Naive thymus-derived CD4-positive, alpha-beta T cell (primary cell): ENCODE measurements around the gene MBNL2. TPM values are rescaled to one million over a fixed set of nuclear protein-coding genes. Genes with fewer than 3 reads are reported as not detected.

Source experiments
- ATAC-seq: fragments of 150-1000 bp; cut with Tn5 transposase; 2 replicates; pipeline ENCODE4 v1.10.0; 2021; ENCODE audit warnings: mild to moderate bottlenecking, moderate library complexity
- CTCF ChIA-PET: fragments of 350-600 bp; sonication (Branson Sonifier 250); formaldehyde crosslinking; loops from one replicate; lab custom pipeline; 2021; ENCODE audit warnings: antibody characterized with exemption; lab: Charles Lee
- POLR2A ChIA-PET: fragments of 350-600 bp; sonication (Branson Sonifier 250); formaldehyde crosslinking; loops from one replicate; lab custom pipeline; 2021; ENCODE audit warnings: antibody characterized with exemption, inconsistent platforms; lab: Charles Lee
- DNase-seq, 9 donors: peaks; one replicate each; pipeline versions ENCODE4 v3.0.0 to v3.0.0-alpha.2; 2020 to 2022; ENCODE audit warnings: mixed read lengths in 1 of 9
- H3K27ac ChIP-seq: one replicate; pipeline ENCODE4 v1.7.0; 2013; ENCODE audit warnings: mild to moderate bottlenecking, low read depth, low read length, moderate library complexity
- H3K27me3 ChIP-seq, 2 donors: one replicate each; pipeline ENCODE4 v1.7.0; 2013; ENCODE audit warnings: low read length in 2 of 2, mild to moderate bottlenecking in 2 of 2, moderate library complexity in 2 of 2; ENCODE audit not compliant: control insufficient read depth in 2 of 2, insufficient read depth in 2 of 2
- H3K36me3 ChIP-seq, 3 experiments: 1 replicate in 2 of 3; 2 replicates in 1 of 3; pipeline ENCODE4 v1.7.0; 2013; ENCODE audit warnings: low read length in 3 of 3, mild to moderate bottlenecking in 3 of 3, moderate library complexity in 1 of 3; ENCODE audit not compliant: insufficient read depth in 3 of 3, control insufficient read depth in 2 of 3
- H3K4me1 ChIP-seq, 2 donors: one replicate each; pipeline ENCODE4 v1.7.0; 2013; ENCODE audit warnings: low read length in 2 of 2, mild to moderate bottlenecking in 2 of 2, moderate library complexity in 1 of 2; ENCODE audit not compliant: control insufficient read depth in 2 of 2, insufficient read depth in 2 of 2
- H3K4me3 ChIP-seq: 2 replicates; pipeline ENCODE4 v1.7.0; 2013; ENCODE audit warnings: mild to moderate bottlenecking, low read length
- H3K9me3 ChIP-seq, 3 experiments: 1 replicate in 2 of 3; 2 replicates in 1 of 3; pipeline ENCODE4 v1.7.0; 2013; ENCODE audit warnings: low read length in 3 of 3; ENCODE audit not compliant: control insufficient read depth in 2 of 3
- H3K27ac Mint-ChIP-seq, 9 donors: one replicate each; pipeline ENCODE4 v1.8.0; 2020 to 2022; ENCODE audit warnings: mixed read lengths in 9 of 9, mild to moderate bottlenecking in 8 of 9, moderate library complexity in 5 of 9, inconsistent platforms in 2 of 9
- H3K27me3 Mint-ChIP-seq, 5 donors: one replicate each; pipeline ENCODE4 v1.8.0; 2021 to 2022; ENCODE audit warnings: mixed read lengths in 5 of 5, mild to moderate bottlenecking in 1 of 5
- H3K36me3 Mint-ChIP-seq, 5 donors: one replicate each; pipeline ENCODE4 v1.8.0; 2020 to 2022; ENCODE audit warnings: mixed read lengths in 5 of 5, mild to moderate bottlenecking in 3 of 5, inconsistent platforms in 1 of 5
- H3K4me1 Mint-ChIP-seq, 7 donors: one replicate each; pipeline ENCODE4 v1.8.0; 2020 to 2022; ENCODE audit warnings: mixed read lengths in 7 of 7, mild to moderate bottlenecking in 3 of 7, inconsistent platforms in 1 of 7
- H3K4me3 Mint-ChIP-seq, 10 donors: one replicate each; pipeline ENCODE4 v1.8.0; 2020 to 2022; ENCODE audit warnings: mild to moderate bottlenecking in 10 of 10, mixed read lengths in 10 of 10, moderate library complexity in 6 of 10, inconsistent platforms in 2 of 10
- H3K9me3 Mint-ChIP-seq, 11 donors: one replicate each; pipeline ENCODE4 v1.8.0; 2020 to 2022; ENCODE audit warnings: mixed read lengths in 11 of 11, mild to moderate bottlenecking in 4 of 11, inconsistent platforms in 1 of 11, moderate library complexity in 1 of 11
- intact Hi-C, 2 donors: fragments of 100-400 bp; cut with micrococcal nuclease; formaldehyde crosslinking; loops; one replicate each; pipeline ENCODE4 v1.15.1; 2023
- polyA plus RNA-seq, 2 donors: library from polyadenylated mRNA; unstranded; fragments of 300-500 nt; fragmentation: Illumina TruSeq; gene quantifications; one replicate each; pipeline ENCODE4 v1.2.3, GENCODE V29; 2021
- total RNA-seq, 6 experiments: library from RNA in 5 of 6; stranded (reverse) in 5 of 6; gene quantifications; 1 replicate in 5 of 6; 2 replicates in 1 of 6; pipeline ENCODE4 v1.2.3 and lab custom pipeline; 2021 to 2026

Gene MBNL2
- total and polyA plus RNA-seq, 7 experiments from 2014 or later = 13.4 to 28.6 (median 23.3) TPM

DNA sequence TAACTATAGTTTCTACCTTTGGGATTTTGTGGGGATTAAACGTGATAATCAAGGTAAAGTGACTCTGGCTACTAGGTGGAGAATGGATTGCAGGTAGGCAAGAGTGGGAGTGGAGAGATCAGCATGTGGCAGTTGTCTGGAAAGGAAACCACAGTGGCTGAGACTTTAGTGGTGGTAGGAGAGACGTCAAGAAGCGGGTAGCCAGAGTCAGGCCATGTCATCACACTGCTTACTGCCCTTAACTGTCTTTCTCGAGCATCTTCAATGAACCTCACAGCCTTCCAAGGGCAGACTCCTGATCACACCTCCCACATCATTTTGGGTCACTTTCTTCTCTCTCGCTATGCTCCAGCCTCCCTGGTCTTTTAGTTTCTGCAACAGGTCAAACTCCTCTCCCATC lies 28.6 kb upstream of the MBNL2 start:
- intact Hi-C loops = loop anchor here in 1 of 2 donors (5.0 kb wide), 1 partner anchor 34 kb away; no protein-coding TSS in a partner anchor
- Histone ChIP-seq H3K27me3 (no peaks in the 10 kb centered on the region), H3K4me1 (no peaks in the 10 kb centered on the region), H3K36me3 (no peaks in the 10 kb centered on the region), H3K27ac (no peak overlapping the region), H3K4me3 (no peak overlapping the region), H3K9me3 (no peaks in the 10 kb centered on the region)
- POLR2A ChIA-PET = no interaction called here
- Mint-ChIP-seq H3K9me3 (peaks cover 0 to 3% (median 0%) of the 10 kb centered on the region in 11 donors), H3K4me1 (peaks cover 3 to 19% (median 6%) of the 10 kb centered on the region in 7 donors), H3K4me3 (no peak overlapping the region), H3K27ac (no peak overlapping the region), H3K27me3 (peaks cover 0 to 26% (median 5%) of the 10 kb centered on the region in 5 donors), H3K36me3 (peaks cover 0 to under 1% (median 0%) of the 10 kb centered on the region in 5 donors)
- CTCF ChIA-PET = no interaction called here
- DNase-seq (no peak), ATAC-seq (no peak)

DNA sequence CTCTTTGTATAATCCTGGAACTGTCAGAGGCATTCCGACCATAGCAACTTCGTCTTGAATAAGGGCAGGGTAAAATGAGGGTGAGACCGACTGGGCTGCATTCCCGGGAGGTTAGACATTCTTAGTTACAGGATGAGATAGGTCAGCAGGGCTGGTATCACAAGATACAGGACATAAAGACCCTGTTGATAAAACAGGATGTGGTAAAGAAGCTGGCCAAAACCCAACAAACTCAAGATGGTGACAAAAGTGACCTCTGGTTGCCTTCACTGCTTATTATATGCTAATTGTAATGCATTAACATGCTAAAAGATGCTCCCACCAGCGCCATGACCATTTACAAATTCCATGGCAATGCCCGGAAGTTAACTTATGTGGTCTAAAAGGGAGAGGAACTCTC lies 27.7 kb upstream of the MBNL2 start:
- Histone ChIP-seq H3K4me3 (no peak overlapping the region), H3K9me3 (no peaks in the 10 kb centered on the region), H3K36me3 (no peaks in the 10 kb centered on the region), H3K27me3 (no peaks in the 10 kb centered on the region), H3K4me1 (no peaks in the 10 kb centered on the region), H3K27ac (no peak overlapping the region)
- ATAC-seq (no peak), DNase-seq (no peak)
- no peak overlapping the region for H3K4me3 Mint-ChIP-seq
- peaks cover 0 to 12% (median 0%) of the 10 kb centered on the region in 7 donors for H3K4me1 Mint-ChIP-seq
- H3K36me3 Mint-ChIP-seq = peaks cover 0 to 4% (median 0%) of the 10 kb centered on the region in 5 donors
- no peak overlapping the region for H3K27ac Mint-ChIP-seq
- H3K27me3 Mint-ChIP-seq = peaks cover 0 to 24% (median 3%) of the 10 kb centered on the region in 5 donors
- ChIA-PET CTCF (no interaction called here), POLR2A (no interaction called here)
- peaks cover 0 to 8% (median 0%) of the 10 kb centered on the region in 11 donors for H3K9me3 Mint-ChIP-seq
- intact Hi-C loops = loop anchor here in 1 of 2 donors (5.0 kb wide), 1 partner anchor 33 kb away; no protein-coding TSS in a partner anchor

DNA sequence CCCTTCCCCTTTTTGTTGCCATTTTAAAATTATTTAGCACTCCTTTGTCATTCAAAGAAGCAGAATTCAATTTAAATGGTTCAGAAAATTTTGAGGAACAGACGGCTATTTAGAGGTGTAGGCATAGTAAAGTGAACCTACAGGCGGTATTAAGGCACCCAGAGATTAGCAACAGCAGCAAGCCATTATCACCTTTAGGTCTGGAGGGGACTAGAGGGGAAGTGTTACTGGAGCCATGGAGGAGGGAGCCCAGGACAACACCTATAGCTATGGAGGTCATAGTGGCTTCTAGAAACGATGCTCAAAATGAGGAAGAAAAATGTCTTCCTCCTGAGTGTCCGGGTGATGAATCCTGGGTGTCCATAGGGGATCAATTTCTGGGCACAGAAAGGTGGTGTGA lies 25.8 kb upstream of the MBNL2 start:
- ChIA-PET CTCF (no interaction called here), POLR2A (no interaction called here)
- ATAC-seq (no peak), DNase-seq (no peak)
- Histone ChIP-seq H3K9me3 (no peaks in the 10 kb centered on the region), H3K4me3 (no peak overlapping the region), H3K27me3 (no peaks in the 10 kb centered on the region), H3K36me3 (no peaks in the 10 kb centered on the region), H3K4me1 (no peaks in the 10 kb centered on the region), H3K27ac (no peak overlapping the region)
- Mint-ChIP-seq H3K27ac (no peak overlapping the region), H3K4me3 (no peak overlapping the region), H3K9me3 (peaks cover 0 to 8% (median 0%) of the 10 kb centered on the region in 11 donors), H3K4me1 (peaks cover 0 to 7% (median 0%) of the 10 kb centered on the region in 7 donors), H3K27me3 (peaks cover 0 to 28% (median 5%) of the 10 kb centered on the region in 5 donors), H3K36me3 (peaks cover 0 to 4% (median 0%) of the 10 kb centered on the region in 5 donors)
- intact Hi-C loops = no loop called here

DNA sequence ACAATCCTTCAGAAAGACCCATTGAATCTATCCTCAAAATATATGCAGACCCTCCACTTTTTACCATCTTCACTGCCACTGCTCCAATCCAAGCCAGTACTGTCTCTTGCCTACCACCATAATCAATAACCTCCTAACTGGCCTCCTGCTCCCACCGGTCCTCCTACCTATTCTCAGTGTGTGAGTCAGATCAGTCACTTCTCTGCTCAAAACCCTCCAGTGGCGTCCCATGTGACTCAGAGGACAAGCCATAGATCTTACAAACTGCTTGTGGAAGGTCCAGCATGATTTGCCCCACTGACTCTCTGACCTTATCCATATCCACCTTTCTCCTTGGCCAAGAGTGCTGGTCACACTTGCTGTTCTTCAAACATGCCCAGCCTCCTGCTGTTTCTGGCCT lies 23.4 kb upstream of the MBNL2 start:
- H3K27me3 Mint-ChIP-seq = peaks cover 0 to 37% (median 5%) of the 10 kb centered on the region in 5 donors
- Histone ChIP-seq H3K27ac (no peak overlapping the region), H3K27me3 (no peaks in the 10 kb centered on the region), H3K4me1 (no peaks in the 10 kb centered on the region), H3K9me3 (no peaks in the 10 kb centered on the region), H3K4me3 (no peak overlapping the region), H3K36me3 (no peaks in the 10 kb centered on the region)
- ChIA-PET POLR2A (no interaction called here), CTCF (no interaction called here)
- H3K4me3 Mint-ChIP-seq = no peak overlapping the region
- H3K4me1 Mint-ChIP-seq = peaks cover 0 to 2% (median 0%) of the 10 kb centered on the region in 7 donors
- H3K27ac Mint-ChIP-seq = no peak overlapping the region
- ATAC-seq (no peak), DNase-seq (no peak)
- intact Hi-C loops = no loop called here
- H3K36me3 Mint-ChIP-seq = peaks cover 0 to 4% (median 0%) of the 10 kb centered on the region in 5 donors
- H3K9me3 Mint-ChIP-seq = peaks cover 0 to 10% (median 1%) of the 10 kb centered on the region in 11 donors

DNA sequence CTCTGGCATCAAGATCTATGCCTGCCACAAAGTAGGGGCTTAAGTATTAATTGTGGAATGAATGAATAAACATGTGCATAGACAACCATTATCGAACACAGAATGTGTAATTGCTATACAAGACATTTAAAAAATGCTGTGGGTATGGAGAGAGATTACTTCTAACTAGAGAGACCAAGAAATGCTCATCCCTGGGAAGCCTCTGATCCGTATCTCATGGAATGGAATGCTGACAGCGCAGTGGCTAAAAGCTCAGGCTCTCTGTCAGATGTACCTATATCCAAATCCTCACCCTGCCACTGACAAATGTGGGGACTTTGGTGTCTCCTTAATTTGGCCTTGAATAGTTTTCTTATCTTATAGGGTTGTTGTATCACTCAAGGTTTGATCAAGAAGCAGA lies 22.7 kb upstream of the MBNL2 start:
- no peaks in the 10 kb centered on the region for H3K27me3 ChIP-seq
- Mint-ChIP-seq H3K4me3 (no peak overlapping the region), H3K36me3 (peaks cover 0 to 4% (median 0%) of the 10 kb centered on the region in 5 donors), H3K4me1 (peaks cover 0 to 3% (median 0%) of the 10 kb centered on the region in 7 donors), H3K27ac (no peak overlapping the region), H3K9me3 (peaks cover 0 to 10% (median 1%) of the 10 kb centered on the region in 11 donors), H3K27me3 (peaks cover 0 to 34% (median 5%) of the 10 kb centered on the region in 5 donors)
- POLR2A ChIA-PET = no interaction called here
- no peak overlapping the region for H3K27ac ChIP-seq
- ATAC-seq (no peak), DNase-seq (no peak)
- no peaks in the 10 kb centered on the region for H3K4me1 ChIP-seq
- CTCF ChIA-PET = interaction anchor here (1.0 kb wide), 1 partner anchor 16 kb away, joined by 3 read pairs; no protein-coding TSS in a partner anchor
- no peaks in the 10 kb centered on the region for H3K36me3 ChIP-seq
- H3K4me3 ChIP-seq = no peak overlapping the region
- intact Hi-C loops = no loop called here
- no peaks in the 10 kb centered on the region for H3K9me3 ChIP-seq

DNA sequence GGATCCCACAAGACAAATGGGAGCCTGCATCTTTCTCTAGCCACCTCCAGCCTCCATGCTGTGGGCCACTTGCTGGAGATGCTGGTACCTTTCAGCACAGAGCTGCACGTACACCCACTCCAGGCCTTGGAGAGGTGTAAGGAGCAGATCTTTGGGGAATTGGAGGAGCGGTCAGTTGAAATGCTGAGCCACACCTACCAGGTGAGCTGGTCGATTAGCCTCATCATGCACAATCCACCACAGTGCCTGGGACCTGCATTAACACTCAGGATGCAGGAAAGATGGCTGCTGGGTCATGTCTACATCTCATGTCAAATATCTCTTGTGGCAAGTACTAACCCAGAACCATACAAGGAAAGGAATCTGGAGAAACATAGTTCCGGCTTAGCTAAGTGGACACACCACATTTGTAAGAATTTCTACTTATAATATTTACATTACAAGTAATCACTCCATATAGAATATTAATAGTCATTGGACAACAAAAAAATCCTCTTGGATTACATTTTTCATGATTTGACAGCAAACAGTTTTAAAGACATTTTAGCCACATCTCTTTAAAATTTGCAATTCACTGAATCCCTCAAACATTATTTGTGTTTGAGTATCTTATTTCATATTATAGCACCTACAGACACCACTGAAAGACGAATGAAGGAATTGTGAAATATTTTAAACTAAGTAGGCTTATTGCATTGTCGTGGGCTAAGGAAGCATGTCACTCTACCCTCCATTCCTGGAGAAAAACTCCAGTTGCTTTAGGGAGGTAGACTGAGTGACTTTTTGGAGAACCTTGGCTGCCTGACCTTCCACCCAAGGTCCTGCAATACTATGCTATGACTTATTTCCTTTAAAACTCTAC lies 21.8 kb upstream of the MBNL2 start:
- Mint-ChIP-seq H3K9me3 (peaks cover 0 to 10% (median 1%) of the 10 kb centered on the region in 11 donors), H3K27me3 (peaks cover 0 to 30% (median 5%) of the 10 kb centered on the region in 5 donors), H3K27ac (no peak overlapping the region), H3K4me1 (peaks cover 0 to 3% (median 0%) of the 10 kb centered on the region in 7 donors), H3K36me3 (peaks cover 0 to 4% (median 0%) of the 10 kb centered on the region in 5 donors), H3K4me3 (no peak overlapping the region)
- ATAC-seq = no peak
- DNase-seq = no peak
- Histone ChIP-seq H3K27me3 (no peaks in the 10 kb centered on the region), H3K4me3 (no peak overlapping the region), H3K36me3 (no peaks in the 10 kb centered on the region), H3K9me3 (no peaks in the 10 kb centered on the region), H3K4me1 (no peaks in the 10 kb centered on the region), H3K27ac (no peak overlapping the region)
- POLR2A ChIA-PET = no interaction called here
- intact Hi-C loops = no loop called here
- CTCF ChIA-PET = interaction anchor here (1.0 kb wide), 1 partner anchor 15 kb away, joined by 3 read pairs; no protein-coding TSS in a partner anchor
